ENCODE results near the gene BEND6. TPM values are rescaled to one million over a fixed set of nuclear protein-coding genes. Genes with fewer than 3 reads are reported as not detected.

The BEND6 gene
- total and polyA plus RNA-seq, 2 experiments from 2014 or later, result 24.6 to 25.1 TPM

DNA sequence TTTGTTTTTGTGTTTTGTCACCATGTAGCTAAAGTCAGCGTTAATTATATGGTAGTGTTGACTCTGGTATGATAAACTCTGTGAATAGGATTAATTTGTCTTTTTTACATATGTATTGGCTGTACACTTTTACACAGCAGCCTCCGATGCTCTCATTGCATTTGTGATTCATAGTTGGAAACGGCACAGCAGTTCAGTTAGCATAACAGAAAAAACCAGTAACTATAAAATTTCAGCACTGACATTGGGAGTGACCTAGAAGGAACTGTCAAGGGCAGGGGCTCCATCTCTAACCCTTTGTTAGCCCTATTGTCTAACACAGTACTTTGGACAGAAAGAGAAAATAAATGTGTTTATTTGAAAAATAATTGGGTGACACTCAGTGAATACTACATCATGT lies 5.6 kb upstream of the BEND6 start:
- peak overlapping the region; percentile 5 for H3K4me2 ChIP-seq (ENCODE audit: unreplicated experiment)
- H3K9me2 ChIP-seq (ENCODE audit: insufficient read depth), result no peaks in the 10 kb centered on the region
- peaks cover 72% of the 10 kb centered on the region for H3F3A ChIP-seq (ENCODE audit: insufficient read depth)
- H3K4me1 ChIP-seq (ENCODE audit: insufficient read depth), result peaks cover 68% of the 10 kb centered on the region
- H4K20me1 ChIP-seq (ENCODE audit: insufficient read depth), result no peaks in the 10 kb centered on the region
- TF ChIP-seq EZH2phosphoT487 (IDR thresholded peaks at IDR 0.05; ENCODE audit: insufficient read depth, low read depth) (no peak), EZH2 (IDR thresholded peaks at IDR 0.05; ENCODE audit: insufficient read depth, poor library complexity, severe bottlenecking) (no peak)
- H3K9me3 ChIP-seq (ENCODE audit: low read depth), result no peaks in the 10 kb centered on the region
- no peaks in the 10 kb centered on the region for H3K27me3 ChIP-seq (replicated peaks; ENCODE audit: insufficient read depth)
- no peak overlapping the region for H3K9ac ChIP-seq
- peak; percentile 62 for DNase-seq
- H3K79me2 ChIP-seq (ENCODE audit: insufficient read depth), result peaks cover 83% of the 10 kb centered on the region
- 86 to 94% methylated on average over 3 of the region's 3 CpGs for WGBS, 2 experiments (ENCODE audit: low coverage in 1 of 2, low lambda C conversion rate in 2 of 2, missing lambda C conversion rate in 2 of 2)
- H3K27ac ChIP-seq, result peak overlapping the region; percentile 72
- no peak overlapping the region for H3K4me3 ChIP-seq
- H2AFZ ChIP-seq, result no peak overlapping the region
- in situ Hi-C loops (cut with MboI), result no loop called here
- H3K36me3 ChIP-seq (ENCODE audit: low read depth), result 0 out of 2 replicates have a peak, but pooled peaks cover 6% of the 10 kb centered on the region

- Histone ChIP-seq H3K9me2 (ENCODE audit: insufficient read depth) (no peaks in the 10 kb centered on the region), H3K4me2 (ENCODE audit: unreplicated experiment) (peak overlapping the region; percentile 88), H3K4me1 (ENCODE audit: insufficient read depth) (peaks cover 68% of the 10 kb centered on the region), H3K36me3 (ENCODE audit: low read depth) (0 out of 2 replicates have a peak, but pooled peaks cover 6% of the 10 kb centered on the region), H4K20me1 (ENCODE audit: insufficient read depth) (no peaks in the 10 kb centered on the region), H3K79me2 (ENCODE audit: insufficient read depth) (peaks cover 77% of the 10 kb centered on the region), H3K27ac (peak overlapping the region; percentile 72), H3K9me3 (ENCODE audit: low read depth) (no peaks in the 10 kb centered on the region), H3K9ac (peak overlapping the region; percentile 13; the same call in 1 of the 2 replicates), H3K27me3 (replicated peaks; ENCODE audit: insufficient read depth) (no peaks in the 10 kb centered on the region), H3K4me3 (peak overlapping the region; percentile 12; the same call in 1 of the 2 replicates), H2AFZ (no peak overlapping the region), H3F3A (ENCODE audit: insufficient read depth) (peaks cover 65% of the 10 kb centered on the region)
- 22 to 23% methylated on average over 1 of the region's 1 CpG for WGBS, 2 experiments (ENCODE audit: low coverage in 1 of 2, low lambda C conversion rate in 2 of 2, missing lambda C conversion rate in 2 of 2)
- peak; percentile 30 for DNase-seq
- no peak for TF ChIP-seq EZH2 (IDR thresholded peaks at IDR 0.05; ENCODE audit: insufficient read depth, poor library complexity, severe bottlenecking)
- TF ChIP-seq EZH2phosphoT487 (IDR thresholded peaks at IDR 0.05; ENCODE audit: insufficient read depth, low read depth), result no peak
- in situ Hi-C loops (cut with MboI), result no loop called here
These were observed 4.9 kb upstream of the BEND6 start for GRCh38 chr6:56949925-56950495.

GRCh38 chr6:56951049-56951831 lies 3.7 kb upstream of the BEND6 start:
- Histone ChIP-seq H3K36me3 (ENCODE audit: low read depth) (0 out of 2 replicates have a peak, but pooled peaks cover 6% of the 10 kb centered on the region), H3K9me3 (ENCODE audit: low read depth) (no peaks in the 10 kb centered on the region), H3K9ac (peak overlapping the region; percentile 13; the same call in 1 of the 2 replicates), H3K4me3 (peak overlapping the region; percentile 79), H3K4me1 (ENCODE audit: insufficient read depth) (peaks cover 67% of the 10 kb centered on the region), H4K20me1 (ENCODE audit: insufficient read depth) (no peaks in the 10 kb centered on the region), H3F3A (ENCODE audit: insufficient read depth) (peaks cover 68% of the 10 kb centered on the region), H2AFZ (no peak overlapping the region), H3K79me2 (ENCODE audit: insufficient read depth) (peaks cover 70% of the 10 kb centered on the region), H3K9me2 (ENCODE audit: insufficient read depth) (no peaks in the 10 kb centered on the region), H3K4me2 (ENCODE audit: unreplicated experiment) (peak overlapping the region; percentile 88), H3K27me3 (replicated peaks; ENCODE audit: insufficient read depth) (no peaks in the 10 kb centered on the region), H3K27ac (peak overlapping the region; percentile 72)
- TF ChIP-seq EZH2phosphoT487 (IDR thresholded peaks at IDR 0.05; ENCODE audit: insufficient read depth, low read depth) (no peak), EZH2 (IDR thresholded peaks at IDR 0.05; ENCODE audit: insufficient read depth, poor library complexity, severe bottlenecking) (no peak)
- 52 to 57% methylated on average over 3 of the region's 3 CpGs for WGBS, 2 experiments (ENCODE audit: low coverage in 1 of 2, low lambda C conversion rate in 2 of 2, missing lambda C conversion rate in 2 of 2)
- DNase-seq, result peak; percentile 51
- in situ Hi-C loops (cut with MboI), result no loop called here

- Histone ChIP-seq H2AFZ (peak overlapping the region; percentile 77), H3K9me3 (ENCODE audit: low read depth) (no peaks in the 10 kb centered on the region), H3K4me1 (ENCODE audit: insufficient read depth) (peaks cover 61% of the 10 kb centered on the region), H3K27ac (peak overlapping the region; percentile 90), H3K4me2 (ENCODE audit: unreplicated experiment) (peak overlapping the region; percentile 88), H3K79me2 (ENCODE audit: insufficient read depth) (peaks cover 75% of the 10 kb centered on the region), H4K20me1 (ENCODE audit: insufficient read depth) (no peaks in the 10 kb centered on the region), H3F3A (ENCODE audit: insufficient read depth) (peaks cover 77% of the 10 kb centered on the region), H3K9ac (peak overlapping the region; percentile 91), H3K36me3 (ENCODE audit: low read depth) (0 out of 2 replicates have a peak, but pooled peaks cover 4% of the 10 kb centered on the region), H3K4me3 (peak overlapping the region; percentile 79), H3K9me2 (ENCODE audit: insufficient read depth) (no peaks in the 10 kb centered on the region), H3K27me3 (replicated peaks; ENCODE audit: insufficient read depth) (no peaks in the 10 kb centered on the region)
- peak; percentile 56 for DNase-seq
- TF ChIP-seq EZH2 (IDR thresholded peaks at IDR 0.05; ENCODE audit: insufficient read depth, poor library complexity, severe bottlenecking), result no peak
- TF ChIP-seq EZH2phosphoT487 (IDR thresholded peaks at IDR 0.05; ENCODE audit: insufficient read depth, low read depth), result no peak
- in situ Hi-C loops (cut with MboI), result no loop called here
- 1 to 2% methylated on average over 42 of the region's 42 CpGs for WGBS, 2 experiments (ENCODE audit: low coverage in 1 of 2, low lambda C conversion rate in 2 of 2, missing lambda C conversion rate in 2 of 2)
These were observed 1.1 kb upstream of the BEND6 start for GRCh38 chr6:56953597-56954402.

All from GM23248 (cell line).